MM.1S (cell line): ENCODE measurements around the gene TTC19.

Experiments
- DNase-seq: peaks from one replicate; pipeline ENCODE4 v3.0.0-alpha.2; 2015
- H2AFZ ChIP-seq: fragments of 300-600 bp; sonication (generic); 2 replicates; pipeline ENCODE4 v1.6.0; 2016; ENCODE audit warnings: antibody characterized with exemption, low read length
- H3F3A ChIP-seq: fragments of 300-600 bp; sonication (generic); 2 replicates; pipeline ENCODE4 v1.6.1; 2016; ENCODE audit warnings: mild to moderate bottlenecking, antibody characterized with exemption, low read length, moderate library complexity, mixed read lengths; ENCODE audit not compliant: insufficient read depth
- H3K27ac ChIP-seq: fragments of 300-600 bp; sonication (generic); 2 replicates; pipeline ENCODE4 v1.5.1; 2016; ENCODE audit warnings: mild to moderate bottlenecking, low read length
- H3K27me3 ChIP-seq: fragments of 300-600 bp; sonication (generic); replicated peaks from 2 replicates; pipeline ENCODE4 v1.6.0; 2016; ENCODE audit warnings: low read length; ENCODE audit not compliant: insufficient read depth
- H3K36me3 ChIP-seq: fragments of 300-600 bp; sonication (generic); replicated peaks from 2 replicates; pipeline ENCODE4 v1.6.1; 2016; ENCODE audit warnings: mild to moderate bottlenecking, low read length, mixed read lengths; ENCODE audit not compliant: insufficient read depth
- H3K4me1 ChIP-seq: fragments of 300-600 bp; sonication (generic); 2 replicates; pipeline ENCODE4 v1.6.1; 2016; ENCODE audit warnings: low read length, mixed read lengths
- H3K4me2 ChIP-seq: fragments of 300-600 bp; sonication (generic); 2 replicates; pipeline ENCODE4 v1.6.0; 2016; ENCODE audit warnings: low read depth, low read length
- H3K4me3 ChIP-seq: fragments of 300-600 bp; sonication (generic); 2 replicates; pipeline ENCODE4 v1.5.1; 2016; ENCODE audit warnings: low read length, mixed read lengths
- H3K79me2 ChIP-seq: fragments of 300-600 bp; sonication (generic); 2 replicates; pipeline ENCODE4 v1.6.1; 2016; ENCODE audit warnings: mixed run types, low read length, mixed read lengths
- H3K9ac ChIP-seq: fragments of 300-600 bp; sonication (generic); 2 replicates; pipeline ENCODE4 v1.6.1; 2016; ENCODE audit warnings: low read length, mixed read lengths
- H3K9me2 ChIP-seq: fragments of 300-600 bp; sonication (generic); replicated peaks from 2 replicates; pipeline ENCODE4 v1.6.1; 2016; ENCODE audit warnings: mild to moderate bottlenecking, low read length, mixed read lengths; ENCODE audit not compliant: insufficient read depth
- H3K9me3 ChIP-seq: fragments of 300-600 bp; sonication (generic); replicated peaks from 2 replicates; pipeline ENCODE4 v1.6.1; 2016; ENCODE audit warnings: mild to moderate bottlenecking, low read length, mixed read lengths; ENCODE audit not compliant: insufficient read depth
- H4K20me1 ChIP-seq: fragments of 300-600 bp; sonication (generic); 2 replicates; pipeline ENCODE4 v1.6.1; 2016; ENCODE audit warnings: mild to moderate bottlenecking, low read length, moderate library complexity, mixed read lengths; ENCODE audit not compliant: insufficient read depth
- CTCF ChIP-seq: fragments of 300-600 bp; sonication (generic); IDR thresholded peaks from 2 replicates; pipeline ENCODE4 v1.5.1; 2016; ENCODE audit warnings: antibody characterized with exemption, low read length, mixed read lengths
- EZH2 ChIP-seq: fragments of 300-600 bp; sonication (generic); optimal IDR thresholded peaks from 2 replicates; pipeline ENCODE3; 2017; ENCODE audit warnings: low read depth, mild to moderate bottlenecking, antibody characterized with exemption, low read length, mixed read lengths
- EZH2phosphoT487 ChIP-seq: fragments of 300-600 bp; sonication (generic); IDR thresholded peaks from 2 replicates; pipeline ENCODE4 v1.6.1; 2018; ENCODE audit warnings: antibody characterized with exemption, low read length

Gene TTC19

GRCh38 chr17:16027708-16028584, 28.3 kb downstream of the TTC19 start:
- Histone ChIP-seq H3K4me3 (no peak overlapping the region), H3K27ac (no peak overlapping the region), H3K27me3 (no peaks in the 10 kb centered on the region), H3K9ac (no peak overlapping the region), H3K36me3 (peaks cover 21% of the 10 kb centered on the region; the same call in 1 of the 2 replicates), H4K20me1 (no peaks in the 10 kb centered on the region), H3K9me3 (no peaks in the 10 kb centered on the region), H3F3A (no peaks in the 10 kb centered on the region), H3K9me2 (no peaks in the 10 kb centered on the region), H3K4me1 (no peaks in the 10 kb centered on the region), H2AFZ (no peak overlapping the region), H3K79me2 (0 out of 2 replicates have a peak, but pooled peaks cover 3% of the 10 kb centered on the region), H3K4me2 (no peak overlapping the region)
- TF ChIP-seq CTCF (no peak), EZH2phosphoT487 (no peak), EZH2 (no peak)
- no peak for DNase-seq

- no peak for TF ChIP-seq CTCF
- no peak for TF ChIP-seq EZH2phosphoT487
- TF ChIP-seq EZH2, result no peak
- Histone ChIP-seq H3K27ac (no peak overlapping the region), H3K36me3 (peaks cover 3% of the 10 kb centered on the region; the same call in 1 of the 2 replicates), H3K9me3 (no peaks in the 10 kb centered on the region), H3K79me2 (no peaks in the 10 kb centered on the region), H3K9ac (no peak overlapping the region), H3K4me2 (no peak overlapping the region), H3K9me2 (no peaks in the 10 kb centered on the region), H2AFZ (no peak overlapping the region), H3K4me3 (no peak overlapping the region), H3F3A (peaks cover 5% of the 10 kb centered on the region), H3K4me1 (peaks cover 15% of the 10 kb centered on the region), H3K27me3 (no peaks in the 10 kb centered on the region), H4K20me1 (no peaks in the 10 kb centered on the region; the same call in 1 of the 2 replicates)
- no peak for DNase-seq
Measured at GRCh38 chr17:16033729-16034349, 34.2 kb downstream of the TTC19 start.

- H3K9me3 ChIP-seq, result no peaks in the 10 kb centered on the region
- no peak overlapping the region for H3K4me3 ChIP-seq
- no peak overlapping the region for H3K4me2 ChIP-seq
- H3K27ac ChIP-seq, result no peak overlapping the region
- H3K36me3 ChIP-seq, result no peaks in the 10 kb centered on the region; the same call in 1 of the 2 replicates
- no peaks in the 10 kb centered on the region for H3K9me2 ChIP-seq
- no peak overlapping the region for H3K9ac ChIP-seq
- H3K27me3 ChIP-seq, result no peaks in the 10 kb centered on the region
- H3K4me1 ChIP-seq, result peaks cover 15% of the 10 kb centered on the region
- H3K79me2 ChIP-seq, result no peaks in the 10 kb centered on the region
- TF ChIP-seq CTCF, result no peak
- no peak for TF ChIP-seq EZH2
- no peak for TF ChIP-seq EZH2phosphoT487
- no peak for DNase-seq
- peaks cover 5% of the 10 kb centered on the region for H3F3A ChIP-seq
- no peak overlapping the region for H2AFZ ChIP-seq
- no peaks in the 10 kb centered on the region; the same call in 1 of the 2 replicates for H4K20me1 ChIP-seq
Measured at GRCh38 chr17:16036261-16036660, 36.6 kb downstream of the TTC19 start.
